Osteoblast (primary cell): ENCODE data around the gene HPCAL1. TPM values are rescaled to one million over a fixed set of nuclear protein-coding genes. Genes with fewer than 3 reads are reported as not detected.

ENCODE experiments used
- DNase-seq: peaks from one replicate; pipeline ENCODE4 v3.0.0; 2011; ENCODE audit warnings: low spot score, mixed read lengths; ENCODE audit not compliant: insufficient read length; ENCODE audit errors: missing footprints
- H2AFZ ChIP-seq: 2 replicates; pipeline ENCODE4 v1.6.0; 2011; ENCODE audit warnings: mild to moderate bottlenecking, low read length
- H3K27ac ChIP-seq: 2 replicates; pipeline ENCODE4 v1.5.1; 2011; ENCODE audit warnings: mild to moderate bottlenecking, low read depth, low read length, moderate library complexity
- H3K27me3 ChIP-seq: 2 replicates; pipeline ENCODE4 v1.6.0; 2012; ENCODE audit warnings: mild to moderate bottlenecking, control low read depth, inconsistent platforms, low read length, moderate library complexity; ENCODE audit not compliant: insufficient read depth
- H3K36me3 ChIP-seq: 2 replicates; pipeline ENCODE4 v1.5.1; 2011; ENCODE audit warnings: mild to moderate bottlenecking, low read length, control low read depth, moderate library complexity; ENCODE audit not compliant: insufficient read depth
- H3K4me1 ChIP-seq: 2 replicates; pipeline ENCODE4 v1.5.1; 2011; ENCODE audit warnings: mild to moderate bottlenecking, low read length, control low read depth, moderate library complexity; ENCODE audit not compliant: insufficient read depth
- H3K4me2 ChIP-seq: 2 replicates; pipeline ENCODE4 v1.6.0; 2011; ENCODE audit warnings: mild to moderate bottlenecking, low read length; ENCODE audit not compliant: insufficient read depth
- H3K4me3 ChIP-seq: fragments of 200-600 bp; sonication (generic); 3 replicates; pipeline ENCODE4 v1.5.1; 2012; ENCODE audit warnings: mild to moderate bottlenecking, low read length, inconsistent platforms; ENCODE audit not compliant: insufficient read depth
- H3K79me2 ChIP-seq: 2 replicates; pipeline ENCODE4 v1.6.0; 2012; ENCODE audit warnings: mild to moderate bottlenecking, low read length, control low read depth, inconsistent platforms; ENCODE audit not compliant: insufficient read depth
- H3K9me3 ChIP-seq: 2 replicates; pipeline ENCODE4 v1.5.1; 2011; ENCODE audit warnings: low read depth, low read length, control low read depth
- H4K20me1 ChIP-seq: 2 replicates; pipeline ENCODE4 v1.6.0; 2012; ENCODE audit warnings: mild to moderate bottlenecking, low read length, control low read depth; ENCODE audit not compliant: insufficient read depth
- CTCF ChIP-seq: IDR thresholded peaks from 2 replicates; pipeline ENCODE4 v1.5.1; 2011; ENCODE audit warnings: mild to moderate bottlenecking, low read depth, low read length, moderate library complexity; ENCODE audit errors: extremely low read depth
- total RNA-seq: library from RNA; depleted of rRNA; stranded (reverse); fragments of >200 nt; gene quantifications from 2 replicates; pipeline ENCODE4 v1.2.3, GENCODE V29; 2012

The HPCAL1 gene
- total RNA-seq, 1 donor, result 57.2 TPM

- H3K9me3 ChIP-seq, result no peaks in the 10 kb centered on the region
- peak; percentile 73 for DNase-seq
- H3K27ac ChIP-seq, result no peak overlapping the region
- H3K36me3 ChIP-seq, result no peaks in the 10 kb centered on the region
- H4K20me1 ChIP-seq, result peaks cover 59% of the 10 kb centered on the region
- H2AFZ ChIP-seq, result no peak overlapping the region
- H3K27me3 ChIP-seq, result no peaks in the 10 kb centered on the region
- no peak overlapping the region for H3K4me3 ChIP-seq
- no peak for TF ChIP-seq CTCF
- no peak overlapping the region for H3K4me2 ChIP-seq
- no peaks in the 10 kb centered on the region for H3K4me1 ChIP-seq
- peaks cover 95% of the 10 kb centered on the region for H3K79me2 ChIP-seq
Measured at GRCh38 chr2:10370390-10370789, 67.7 kb downstream of the HPCAL1 start.

GRCh38 chr2:10370895-10371294 lies 68.2 kb downstream of the HPCAL1 start:
- H3K4me1 ChIP-seq, result no peaks in the 10 kb centered on the region
- no peak overlapping the region for H3K27ac ChIP-seq
- H3K27me3 ChIP-seq, result no peaks in the 10 kb centered on the region
- H2AFZ ChIP-seq, result no peak overlapping the region
- H3K36me3 ChIP-seq, result no peaks in the 10 kb centered on the region
- TF ChIP-seq CTCF, result no peak
- no peak overlapping the region for H3K4me2 ChIP-seq
- peak; percentile 80 for DNase-seq
- H3K9me3 ChIP-seq, result no peaks in the 10 kb centered on the region
- H3K79me2 ChIP-seq, result peaks cover 95% of the 10 kb centered on the region
- peaks cover 60% of the 10 kb centered on the region for H4K20me1 ChIP-seq
- no peak overlapping the region for H3K4me3 ChIP-seq

GRCh38 chr2:10371441-10372196 lies 68.9 kb downstream of the HPCAL1 start:
- Histone ChIP-seq H3K36me3 (no peaks in the 10 kb centered on the region), H3K27me3 (no peaks in the 10 kb centered on the region), H2AFZ (no peak overlapping the region), H3K4me3 (no peak overlapping the region), H3K79me2 (peaks cover 96% of the 10 kb centered on the region), H3K27ac (no peak overlapping the region), H3K9me3 (no peaks in the 10 kb centered on the region), H3K4me2 (no peak overlapping the region), H3K4me1 (no peaks in the 10 kb centered on the region), H4K20me1 (peaks cover 60% of the 10 kb centered on the region)
- TF ChIP-seq CTCF, result no peak
- DNase-seq, result peak; percentile 64

GRCh38 chr2:10372203-10372861 lies 69.6 kb downstream of the HPCAL1 start:
- peaks cover 60% of the 10 kb centered on the region for H4K20me1 ChIP-seq
- peaks cover 96% of the 10 kb centered on the region for H3K79me2 ChIP-seq
- H3K27ac ChIP-seq, result no peak overlapping the region
- no peak overlapping the region for H2AFZ ChIP-seq
- H3K4me2 ChIP-seq, result no peak overlapping the region
- no peaks in the 10 kb centered on the region for H3K27me3 ChIP-seq
- peak; percentile 17 for DNase-seq
- TF ChIP-seq CTCF, result no peak
- no peaks in the 10 kb centered on the region for H3K9me3 ChIP-seq
- H3K4me1 ChIP-seq, result no peaks in the 10 kb centered on the region
- H3K36me3 ChIP-seq, result no peaks in the 10 kb centered on the region
- no peak overlapping the region for H3K4me3 ChIP-seq
